Measurements from ENCODE around the gene TBL1XR1.

- no peak for TF ChIP-seq CTCF (IDR thresholded peaks at IDR 0.05)
- TF ChIP-seq EZH2 (IDR thresholded peaks at IDR 0.05), result no peak
Observed at GRCh38 chr3:176992565-176992964, 204.7 kb downstream of the TBL1XR1 start.

Measured in neural progenitor cell (in vitro differentiated cells).